HepG2 (cell line): ENCODE data around the gene GIMD1. TPM values are rescaled to one million over a fixed set of nuclear protein-coding genes. Genes with fewer than 3 reads are reported as not detected.
A peak's percentile ranks its signal among the peaks of the same experiment; 100 is the strongest.

Experiments
- ATRX ChIP-seq: sonication (generic); formaldehyde crosslinking; IDR thresholded peaks from 2 replicates; pipeline ENCODE4 v1.4.0; 2020; ENCODE audit warnings: missing genetic modification reagents, borderline replicate concordance
- CREM ChIP-seq, 2 experiments: sonication (generic) in 1 of 2; formaldehyde crosslinking in 1 of 2; IDR thresholded peaks; 2 replicates each; pipeline versions ENCODE4 v1.4.0 to v1.6.1; 2016 to 2020; ENCODE audit warnings: antibody characterized with exemption in 1 of 2, mild to moderate bottlenecking in 1 of 2, missing genetic modification reagents in 1 of 2
- EP300 ChIP-seq, 3 experiments: sonication (generic) in 1 of 3; formaldehyde crosslinking in 1 of 3; IDR thresholded peaks; 2 replicates each; pipeline versions ENCODE4 v1.5.1 to v1.6.1; 2011 to 2020; ENCODE audit warnings: low read depth in 2 of 3, low read length in 2 of 3, borderline replicate concordance in 1 of 3, improper control_type of control experiment in 1 of 3, mild to moderate bottlenecking in 1 of 3, missing genetic modification reagents in 1 of 3, moderate library complexity in 1 of 3
- HOXD1 ChIP-seq: sonication (generic); formaldehyde crosslinking; IDR thresholded peaks from 2 replicates; pipeline ENCODE4 v1.5.0; 2020; ENCODE audit warnings: missing genetic modification reagents
- MBNL3 ChIP-seq: fragments of 250-450 bp; sonication (Bioruptor Pico); conservative IDR thresholded peaks from 2 replicates; pipeline ENCODE4 v1.8.0; 2022; ENCODE audit warnings: mild to moderate bottlenecking, inconsistent platforms
- MED13 ChIP-seq: sonication (generic); formaldehyde crosslinking; IDR thresholded peaks from 2 replicates; pipeline ENCODE4 v1.5.0; 2020; ENCODE audit warnings: missing genetic modification reagents
- NCOA1 ChIP-seq: sonication (generic); formaldehyde crosslinking; IDR thresholded peaks from 2 replicates; pipeline ENCODE4 v1.9.0; 2021; ENCODE audit warnings: missing genetic modification reagents
- ONECUT2 ChIP-seq: sonication (generic); formaldehyde crosslinking; IDR thresholded peaks from 2 replicates; pipeline ENCODE4 v1.4.0; 2020; ENCODE audit warnings: missing genetic modification reagents
- SP1 ChIP-seq, 2 experiments: fragments of 450-650 bp in 1 of 2; sonication (generic) in 1 of 2; formaldehyde crosslinking in 1 of 2; IDR thresholded peaks; 2 replicates each; pipeline versions ENCODE4 v1.4.0 to v1.6.1; 2016 to 2020; ENCODE audit warnings: missing genetic modification reagents in 1 of 2
- WIZ ChIP-seq: sonication (generic); formaldehyde crosslinking; IDR thresholded peaks from 2 replicates; pipeline ENCODE4 v1.5.1; 2020; ENCODE audit warnings: mild to moderate bottlenecking, missing genetic modification reagents
- ZMYM4 ChIP-seq: sonication (generic); formaldehyde crosslinking; IDR thresholded peaks from 2 replicates; pipeline ENCODE4 v1.8.1; 2023; ENCODE audit warnings: mild to moderate bottlenecking, missing genetic modification reagents
- ZNF124 ChIP-seq: sonication (generic); formaldehyde crosslinking; IDR thresholded peaks from 2 replicates; pipeline ENCODE4 v1.4.0; 2020; ENCODE audit warnings: missing genetic modification reagents
- ZNF138 ChIP-seq: sonication (generic); formaldehyde crosslinking; IDR thresholded peaks from 2 replicates; pipeline ENCODE4 v1.5.0; 2020; ENCODE audit warnings: mild to moderate bottlenecking, low read depth, missing genetic modification reagents
- ZNF790 ChIP-seq: sonication (generic); formaldehyde crosslinking; IDR thresholded peaks from 2 replicates; pipeline ENCODE4 v1.8.0; 2022; ENCODE audit warnings: missing genetic modification reagents, mild to moderate bottlenecking, borderline replicate concordance
- ZZZ3 ChIP-seq: sonication (generic); formaldehyde crosslinking; IDR thresholded peaks from 2 replicates; pipeline ENCODE4 v1.4.0; 2020; ENCODE audit warnings: missing genetic modification reagents, mild to moderate bottlenecking, borderline replicate concordance
- polyA plus RNA-seq, 8 experiments: library from polyadenylated mRNA; depleted of rRNA in 3 of 8; stranded (reverse) in 7 of 8; unstranded in 1 of 8; fragments of >200 nt; fragmentation: Illumina TruSeq in 4 of 8; extraction: Trizol in 4 of 8; gene quantifications; 2 replicates each; pipeline versions ENCODE4 v1.2.1 to v1.2.3, GENCODE V29; 2011 to 2016; ENCODE audit warnings: low read depth in 4 of 8, missing spikeins in 1 of 8, mixed read lengths in 1 of 8; ENCODE audit not compliant: insufficient read depth in 1 of 8
- total RNA-seq, 5 experiments: library from RNA; depleted of rRNA; stranded (reverse); fragments of >200 nt; fragmentation: Illumina TruSeq; extraction: Trizol; gene quantifications; 2 replicates each; pipeline ENCODE4 v1.2.3, GENCODE V29; 2016; ENCODE audit warnings: low read depth in 1 of 5
- TF ChIP-seq, protein P1 (sequence below): sonication (generic); formaldehyde crosslinking; IDR thresholded peaks from 2 replicates; pipeline ENCODE4 v1.5.0; 2020; ENCODE audit warnings: missing genetic modification reagents
- TF ChIP-seq, protein P2 (sequence below): sonication (generic); formaldehyde crosslinking; conservative IDR thresholded peaks from 2 replicates; pipeline ENCODE4 v1.8.0; 2022; ENCODE audit warnings: low read depth, missing genetic modification reagents
- TF ChIP-seq, protein P3 (sequence below): conservative IDR thresholded peaks from 2 replicates; pipeline ENCODE4 v1.6.1; 2018; ENCODE audit warnings: missing genetic modification reagents
- TF ChIP-seq, protein P4 (sequence below): sonication (generic); formaldehyde crosslinking; IDR thresholded peaks from 2 replicates; pipeline ENCODE4 v1.4.0; 2020; ENCODE audit warnings: missing genetic modification reagents

Gene GIMD1
- total and polyA plus RNA-seq, 2 of the 13 experiments (the other 11 are each of a cell fraction or from before 2014, with no cell fraction given) = not detected

DNA sequence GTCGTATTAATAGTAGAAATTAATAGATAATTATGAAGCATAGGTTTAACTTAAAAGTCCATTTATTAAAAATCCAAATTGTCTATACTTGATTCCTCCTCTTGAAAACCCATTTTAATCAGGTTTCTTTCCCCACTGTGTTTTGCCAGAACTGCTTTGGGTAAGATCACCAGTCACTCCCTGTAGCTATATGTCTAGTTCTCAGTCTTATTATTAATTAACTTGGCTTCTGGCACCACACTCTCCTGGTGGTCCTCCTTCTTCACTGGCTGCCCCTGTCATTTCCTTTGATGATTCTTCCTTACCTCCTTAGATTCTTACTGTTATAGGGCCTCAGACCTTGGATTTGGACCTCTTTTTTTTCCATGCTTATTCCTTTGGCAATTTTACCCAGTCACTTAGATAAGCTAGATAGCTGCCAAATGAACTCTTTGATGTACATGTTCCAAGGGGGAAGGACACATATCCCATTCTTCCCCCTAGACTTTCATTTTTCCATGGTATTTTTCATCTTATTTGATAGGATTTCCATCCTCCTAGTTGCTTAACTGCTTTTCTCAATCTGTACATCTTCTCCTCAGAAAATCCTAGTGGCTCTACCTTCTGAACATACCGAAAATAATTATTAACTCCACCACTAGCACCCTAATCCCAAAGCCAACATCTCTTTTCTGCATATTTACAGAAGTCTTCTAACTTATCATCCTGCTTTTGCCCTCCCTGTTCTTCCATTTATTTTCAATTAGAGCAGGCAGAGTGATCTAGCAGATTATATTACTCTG is 24.5 kb downstream of the GIMD1 start (continued):
- peak; percentile 60 for TF ChIP-seq CREM (IDR thresholded peaks at IDR 0.05)
- TF ChIP-seq CREM (CRISPR knock-in tag; IDR thresholded peaks at IDR 0.05) = no peak
- TF ChIP-seq, protein P1, sequence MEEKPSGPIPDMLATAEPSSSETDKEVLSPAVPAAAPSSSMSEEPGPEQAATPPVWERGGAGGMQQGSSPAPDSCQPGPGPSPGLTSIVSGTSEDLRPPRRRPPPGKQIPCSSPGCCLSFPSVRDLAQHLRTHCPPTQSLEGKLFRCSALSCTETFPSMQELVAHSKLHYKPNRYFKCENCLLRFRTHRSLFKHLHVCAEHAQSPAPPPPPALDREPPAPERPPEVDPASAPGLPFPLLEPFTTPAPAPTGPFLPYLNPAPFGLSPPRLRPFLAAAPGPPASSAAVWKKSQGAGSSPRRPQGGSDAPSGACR (CRISPR knock-in tag) = no peak
- TF ChIP-seq, protein P2, sequence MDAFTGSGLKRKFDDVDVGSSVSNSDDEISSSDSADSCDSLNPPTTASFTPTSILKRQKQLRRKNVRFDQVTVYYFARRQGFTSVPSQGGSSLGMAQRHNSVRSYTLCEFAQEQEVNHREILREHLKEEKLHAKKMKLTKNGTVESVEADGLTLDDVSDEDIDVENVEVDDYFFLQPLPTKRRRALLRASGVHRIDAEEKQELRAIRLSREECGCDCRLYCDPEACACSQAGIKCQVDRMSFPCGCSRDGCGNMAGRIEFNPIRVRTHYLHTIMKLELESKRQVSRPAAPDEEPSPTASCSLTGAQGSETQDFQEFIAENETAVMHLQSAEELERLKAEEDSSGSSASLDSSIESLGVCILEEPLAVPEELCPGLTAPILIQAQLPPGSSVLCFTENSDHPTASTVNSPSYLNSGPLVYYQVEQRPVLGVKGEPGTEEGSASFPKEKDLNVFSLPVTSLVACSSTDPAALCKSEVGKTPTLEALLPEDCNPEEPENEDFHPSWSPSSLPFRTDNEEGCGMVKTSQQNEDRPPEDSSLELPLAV = no peak
- TF ChIP-seq WIZ (CRISPR knock-in tag) = no peak
- TF ChIP-seq, protein P3, sequence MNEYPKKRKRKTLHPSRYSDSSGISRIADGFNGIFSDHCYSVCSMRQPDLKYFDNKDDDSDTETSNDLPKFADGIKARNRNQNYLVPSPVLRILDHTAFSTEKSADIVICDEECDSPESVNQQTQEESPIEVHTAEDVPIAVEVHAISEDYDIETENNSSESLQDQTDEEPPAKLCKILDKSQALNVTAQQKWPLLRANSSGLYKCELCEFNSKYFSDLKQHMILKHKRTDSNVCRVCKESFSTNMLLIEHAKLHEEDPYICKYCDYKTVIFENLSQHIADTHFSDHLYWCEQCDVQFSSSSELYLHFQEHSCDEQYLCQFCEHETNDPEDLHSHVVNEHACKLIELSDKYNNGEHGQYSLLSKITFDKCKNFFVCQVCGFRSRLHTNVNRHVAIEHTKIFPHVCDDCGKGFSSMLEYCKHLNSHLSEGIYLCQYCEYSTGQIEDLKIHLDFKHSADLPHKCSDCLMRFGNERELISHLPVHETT (CRISPR knock-in tag) = no peak
- no peak for TF ChIP-seq NCOA1 (CRISPR knock-in tag)
- no peak for TF ChIP-seq ZNF124 (CRISPR knock-in tag)
- TF ChIP-seq ZNF790 (CRISPR knock-in tag) = no peak
- no peak for TF ChIP-seq MBNL3 (CRISPR knock-in tag)
- no peak for TF ChIP-seq SP1 (IDR thresholded peaks at IDR 0.05)
- TF ChIP-seq SP1 (CRISPR knock-in tag; IDR thresholded peaks at IDR 0.05) = no peak
- peak; percentile 33; the same call in 1 of the 2 replicates for TF ChIP-seq ZMYM4 (CRISPR knock-in tag)
- peak in 1 of 2 experiments; percentile 78; a peak in 1 of 4 replicates for TF ChIP-seq EP300 (IDR thresholded peaks at IDR 0.05; ENCODE audit: low read depth in 2 of 2, low read length in 2 of 2)
- peak; percentile 31; the same call in 1 of the 2 replicates for TF ChIP-seq EP300 (CRISPR knock-in tag; IDR thresholded peaks at IDR 0.05; ENCODE audit: borderline replicate concordance)
- no peak for TF ChIP-seq ATRX (CRISPR knock-in tag)
- no peak for TF ChIP-seq ZNF138 (CRISPR knock-in tag)
- TF ChIP-seq ZZZ3 (CRISPR knock-in tag) = no peak
- TF ChIP-seq, protein P4, sequence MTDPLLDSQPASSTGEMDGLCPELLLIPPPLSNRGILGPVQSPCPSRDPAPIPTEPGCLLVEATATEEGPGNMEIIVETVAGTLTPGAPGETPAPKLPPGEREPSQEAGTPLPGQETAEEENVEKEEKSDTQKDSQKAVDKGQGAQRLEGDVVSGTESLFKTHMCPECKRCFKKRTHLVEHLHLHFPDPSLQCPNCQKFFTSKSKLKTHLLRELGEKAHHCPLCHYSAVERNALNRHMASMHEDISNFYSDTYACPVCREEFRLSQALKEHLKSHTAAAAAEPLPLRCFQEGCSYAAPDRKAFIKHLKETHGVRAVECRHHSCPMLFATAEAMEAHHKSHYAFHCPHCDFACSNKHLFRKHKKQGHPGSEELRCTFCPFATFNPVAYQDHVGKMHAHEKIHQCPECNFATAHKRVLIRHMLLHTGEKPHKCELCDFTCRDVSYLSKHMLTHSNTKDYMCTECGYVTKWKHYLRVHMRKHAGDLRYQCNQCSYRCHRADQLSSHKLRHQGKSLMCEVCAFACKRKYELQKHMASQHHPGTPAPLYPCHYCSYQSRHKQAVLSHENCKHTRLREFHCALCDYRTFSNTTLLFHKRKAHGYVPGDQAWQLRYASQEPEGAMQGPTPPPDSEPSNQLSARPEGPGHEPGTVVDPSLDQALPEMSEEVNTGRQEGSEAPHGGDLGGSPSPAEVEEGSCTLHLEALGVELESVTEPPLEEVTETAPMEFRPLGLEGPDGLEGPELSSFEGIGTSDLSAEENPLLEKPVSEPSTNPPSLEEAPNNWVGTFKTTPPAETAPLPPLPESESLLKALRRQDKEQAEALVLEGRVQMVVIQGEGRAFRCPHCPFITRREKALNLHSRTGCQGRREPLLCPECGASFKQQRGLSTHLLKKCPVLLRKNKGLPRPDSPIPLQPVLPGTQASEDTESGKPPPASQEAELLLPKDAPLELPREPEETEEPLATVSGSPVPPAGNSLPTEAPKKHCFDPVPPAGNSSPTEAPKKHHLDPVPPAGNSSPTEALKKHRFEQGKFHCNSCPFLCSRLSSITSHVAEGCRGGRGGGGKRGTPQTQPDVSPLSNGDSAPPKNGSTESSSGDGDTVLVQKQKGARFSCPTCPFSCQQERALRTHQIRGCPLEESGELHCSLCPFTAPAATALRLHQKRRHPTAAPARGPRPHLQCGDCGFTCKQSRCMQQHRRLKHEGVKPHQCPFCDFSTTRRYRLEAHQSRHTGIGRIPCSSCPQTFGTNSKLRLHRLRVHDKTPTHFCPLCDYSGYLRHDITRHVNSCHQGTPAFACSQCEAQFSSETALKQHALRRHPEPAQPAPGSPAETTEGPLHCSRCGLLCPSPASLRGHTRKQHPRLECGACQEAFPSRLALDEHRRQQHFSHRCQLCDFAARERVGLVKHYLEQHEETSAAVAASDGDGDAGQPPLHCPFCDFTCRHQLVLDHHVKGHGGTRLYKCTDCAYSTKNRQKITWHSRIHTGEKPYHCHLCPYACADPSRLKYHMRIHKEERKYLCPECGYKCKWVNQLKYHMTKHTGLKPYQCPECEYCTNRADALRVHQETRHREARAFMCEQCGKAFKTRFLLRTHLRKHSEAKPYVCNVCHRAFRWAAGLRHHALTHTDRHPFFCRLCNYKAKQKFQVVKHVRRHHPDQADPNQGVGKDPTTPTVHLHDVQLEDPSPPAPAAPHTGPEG (CRISPR knock-in tag) = no peak
- no peak for TF ChIP-seq ONECUT2 (CRISPR knock-in tag)
- TF ChIP-seq HOXD1 = no peak
- TF ChIP-seq MED13 (CRISPR knock-in tag) = no peak
